Left forelimb (tissue), 1 donor: ENCODE measurements around the gene AMBP.
"Not testable (repeated sequence)": the region's sequence is repeated elsewhere in the genome, so short reads cannot be mapped to it uniquely, and the experiment has no call there.

ENCODE experiments used
- DNase-seq: peaks from one replicate; pipeline ENCODE4 v3.0.0-alpha.2; 2018; ENCODE audit warnings: low spot score

The AMBP gene

DNA sequence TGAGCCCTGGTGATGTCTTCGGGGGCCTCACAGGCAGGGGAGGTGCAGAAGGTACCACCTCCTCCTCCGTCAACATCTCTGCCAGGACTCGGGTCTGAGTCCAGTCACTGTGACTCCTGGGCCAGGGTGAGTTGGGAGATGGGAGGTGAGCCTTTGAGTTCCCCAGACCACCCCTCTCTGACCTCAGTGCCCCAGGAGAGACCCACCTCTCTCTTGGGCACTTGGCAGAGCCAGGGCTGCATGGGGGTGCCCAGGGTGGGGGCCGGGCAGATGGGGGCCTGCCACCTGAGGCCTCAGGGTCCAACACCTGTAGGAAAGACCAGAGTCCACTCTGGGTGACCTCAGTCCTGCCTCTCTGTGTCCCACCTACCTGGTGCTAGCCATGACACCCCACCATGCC is 14.2 kb upstream of the AMBP start:
- DNase-seq: peak; percentile 42

DNA sequence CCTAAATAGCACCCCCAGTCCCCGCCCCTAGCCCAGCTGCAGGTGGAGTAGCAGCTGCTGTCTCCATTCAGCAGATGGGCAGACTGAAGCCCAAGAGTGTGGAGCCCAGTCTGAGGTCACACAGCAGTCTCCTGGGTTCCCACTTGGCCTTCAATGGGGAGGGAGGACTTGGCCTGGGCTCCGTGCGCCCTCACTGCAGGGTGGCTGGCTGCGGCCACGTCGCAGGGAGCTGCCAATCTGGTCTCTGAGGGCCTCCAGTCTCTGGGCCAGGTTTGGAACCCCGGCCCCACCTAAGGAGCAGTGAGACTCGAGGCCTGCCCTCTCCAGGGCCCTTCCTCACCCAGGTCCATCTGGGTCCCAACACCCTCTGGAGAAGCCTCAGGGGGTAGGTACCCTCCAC is 13.6 kb upstream of the AMBP start:
- DNase-seq: no peak

DNA sequence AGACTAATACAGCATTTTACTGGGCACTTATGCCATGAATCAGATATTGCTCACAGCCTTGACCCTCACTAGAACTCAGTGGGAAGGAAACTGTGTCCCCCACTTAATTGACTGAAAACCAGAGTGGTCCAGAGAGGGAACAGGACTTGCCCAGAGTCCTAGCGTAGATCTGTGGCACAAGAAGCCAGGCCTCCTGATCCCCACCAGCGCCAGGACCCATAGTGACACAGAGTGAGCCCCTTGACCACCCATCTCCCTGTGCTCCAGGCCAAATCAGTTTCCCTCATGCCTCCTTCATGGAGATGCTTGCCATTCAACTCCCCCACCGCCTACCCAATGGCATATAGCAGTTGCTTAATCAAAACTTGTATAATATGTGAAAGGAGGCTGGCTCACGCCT is 12.7 kb upstream of the AMBP start:
- DNase-seq: peak; percentile 55

DNA sequence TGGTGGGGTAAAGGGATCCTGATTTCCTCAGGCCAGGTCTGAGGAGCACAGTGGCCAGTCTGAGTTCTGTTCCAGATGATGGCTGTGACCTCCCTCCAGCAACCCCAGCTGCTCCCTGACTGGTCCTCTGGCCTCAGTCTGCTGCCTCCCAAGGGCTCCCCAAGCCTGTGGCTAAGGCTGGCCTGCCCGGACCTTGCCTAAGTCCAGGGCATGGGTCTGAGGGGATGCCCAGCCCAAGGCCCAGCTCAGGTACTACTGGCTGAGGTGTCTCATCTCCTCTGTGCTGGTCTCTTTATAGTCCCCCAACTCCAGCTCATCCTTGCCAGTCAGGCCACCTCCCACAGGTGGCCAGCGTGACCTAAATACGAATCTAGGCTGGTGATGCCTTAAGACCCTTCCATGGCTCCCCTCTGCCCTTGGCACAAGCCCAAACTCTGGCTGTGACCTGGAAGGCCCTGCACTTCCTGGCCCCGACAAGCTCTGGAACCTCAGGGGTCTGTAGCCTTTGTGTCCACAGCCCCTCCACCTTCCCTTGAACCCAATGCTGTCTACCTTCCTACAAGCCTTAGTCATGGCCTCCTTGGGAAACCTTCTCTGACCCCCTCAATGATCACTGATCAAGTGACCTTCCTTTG is 11.2 kb upstream of the AMBP start:
- DNase-seq: peak; percentile 49

DNA sequence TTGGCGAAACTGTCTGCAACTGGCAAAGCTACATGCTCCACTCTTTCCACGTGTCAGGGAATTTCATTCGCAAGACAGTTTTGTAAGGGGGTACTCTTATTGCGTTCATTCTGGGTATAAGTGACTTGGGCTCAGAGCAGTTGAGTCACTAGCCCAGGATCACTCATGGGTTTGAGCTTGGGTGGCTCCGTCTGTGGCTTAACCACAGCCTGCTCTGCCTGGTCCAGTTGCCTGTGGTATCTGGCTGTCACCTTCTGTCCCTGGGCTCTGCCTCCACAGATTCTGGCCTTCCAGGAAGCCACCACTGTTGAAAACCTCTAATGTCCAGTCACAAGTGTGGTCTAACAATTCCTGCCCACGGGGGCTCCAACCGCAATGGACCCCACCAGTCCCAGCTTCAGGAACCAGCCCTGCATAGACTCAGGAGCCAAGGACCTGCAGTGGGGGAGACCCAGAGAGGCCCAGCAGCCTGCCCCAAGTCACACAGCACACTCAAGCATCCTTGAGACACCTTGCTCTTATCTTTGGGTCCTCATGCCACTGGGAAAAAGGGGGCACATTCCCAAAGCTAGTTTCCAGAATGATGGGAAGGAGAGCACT is 10.6 kb upstream of the AMBP start:
- peak; percentile 47 for DNase-seq

DNA sequence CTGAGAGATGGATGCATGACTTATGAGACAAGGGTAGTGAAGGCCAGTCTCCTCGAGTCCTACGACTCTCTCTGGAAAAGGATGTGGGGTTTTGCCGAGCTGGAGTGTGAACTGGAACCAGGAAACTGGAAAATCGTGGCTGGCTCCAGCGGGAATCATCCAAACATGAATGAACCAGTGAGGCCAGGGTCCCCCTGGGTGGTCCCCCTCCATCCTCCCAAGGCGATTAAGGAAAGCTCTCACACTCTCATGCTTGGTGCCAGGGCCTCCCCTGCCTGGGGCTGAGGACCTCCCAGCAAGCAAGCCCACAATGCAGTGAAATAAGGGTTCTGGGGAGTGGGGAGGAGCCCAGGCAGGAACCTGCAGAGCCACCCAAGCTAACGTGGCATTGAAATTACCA is 9.6 kb upstream of the AMBP start:
- peak; percentile 44 for DNase-seq

DNA sequence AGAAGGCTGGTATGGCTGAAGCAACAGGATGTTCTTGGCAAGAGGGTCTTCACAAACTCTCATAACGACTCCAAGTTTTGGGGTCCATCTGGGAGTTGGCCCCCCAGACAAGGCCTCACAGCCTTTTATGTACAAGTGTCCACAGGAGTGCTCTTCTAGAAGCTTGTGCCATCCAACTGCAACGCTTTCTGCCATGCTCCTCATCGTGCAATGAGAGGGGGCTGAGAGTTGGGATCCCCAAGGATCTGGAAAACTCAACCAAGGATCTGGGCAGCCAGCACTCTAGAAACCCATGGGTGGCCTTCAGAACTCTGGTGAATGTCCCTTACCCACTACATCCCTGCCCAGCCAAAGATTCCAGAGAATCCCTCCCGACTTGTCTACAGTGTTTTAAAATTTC is 8.5 kb upstream of the AMBP start:
- DNase-seq: peak; percentile 47

DNA sequence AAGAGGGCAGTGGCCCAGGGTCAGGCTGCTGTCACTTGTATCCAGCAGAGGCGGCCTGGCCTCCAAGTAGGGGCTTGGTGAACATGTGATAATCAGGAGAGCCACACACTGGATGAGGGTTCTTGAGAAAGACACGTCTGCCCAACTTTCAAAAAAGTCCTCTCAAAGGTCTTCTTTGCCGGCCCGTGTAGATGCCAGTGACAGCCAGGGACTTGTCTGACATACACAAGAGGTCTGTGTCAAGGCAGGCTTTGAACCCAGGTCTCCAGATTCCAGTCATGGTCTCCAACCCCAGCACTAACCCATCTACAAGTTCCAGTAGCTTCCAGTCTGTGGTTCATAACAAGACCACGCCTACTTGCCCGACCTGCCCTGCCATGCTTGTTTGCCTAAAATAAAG is 7.9 kb upstream of the AMBP start:
- no peak for DNase-seq

DNA sequence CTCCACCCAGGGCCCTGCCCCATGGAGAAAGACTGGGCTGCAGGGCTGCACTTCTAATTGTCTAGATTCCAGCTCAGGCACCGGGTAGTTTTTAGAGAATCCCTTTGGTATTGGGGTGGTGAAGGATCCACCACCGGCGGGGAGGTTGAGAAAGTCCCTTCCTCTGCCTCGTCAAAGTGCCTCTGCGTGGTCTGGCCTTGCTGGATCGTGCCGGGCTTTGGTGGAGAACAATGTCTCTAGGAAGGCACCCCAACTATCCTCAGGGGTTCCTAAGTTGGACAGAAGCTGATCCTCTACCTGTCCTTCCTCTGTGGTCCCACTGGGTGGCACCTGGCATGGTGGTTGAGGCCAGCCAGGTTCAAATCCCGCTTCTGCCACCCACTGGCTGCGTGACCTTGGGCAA is 7.3 kb upstream of the AMBP start:
- DNase-seq: peak; percentile 57

DNA sequence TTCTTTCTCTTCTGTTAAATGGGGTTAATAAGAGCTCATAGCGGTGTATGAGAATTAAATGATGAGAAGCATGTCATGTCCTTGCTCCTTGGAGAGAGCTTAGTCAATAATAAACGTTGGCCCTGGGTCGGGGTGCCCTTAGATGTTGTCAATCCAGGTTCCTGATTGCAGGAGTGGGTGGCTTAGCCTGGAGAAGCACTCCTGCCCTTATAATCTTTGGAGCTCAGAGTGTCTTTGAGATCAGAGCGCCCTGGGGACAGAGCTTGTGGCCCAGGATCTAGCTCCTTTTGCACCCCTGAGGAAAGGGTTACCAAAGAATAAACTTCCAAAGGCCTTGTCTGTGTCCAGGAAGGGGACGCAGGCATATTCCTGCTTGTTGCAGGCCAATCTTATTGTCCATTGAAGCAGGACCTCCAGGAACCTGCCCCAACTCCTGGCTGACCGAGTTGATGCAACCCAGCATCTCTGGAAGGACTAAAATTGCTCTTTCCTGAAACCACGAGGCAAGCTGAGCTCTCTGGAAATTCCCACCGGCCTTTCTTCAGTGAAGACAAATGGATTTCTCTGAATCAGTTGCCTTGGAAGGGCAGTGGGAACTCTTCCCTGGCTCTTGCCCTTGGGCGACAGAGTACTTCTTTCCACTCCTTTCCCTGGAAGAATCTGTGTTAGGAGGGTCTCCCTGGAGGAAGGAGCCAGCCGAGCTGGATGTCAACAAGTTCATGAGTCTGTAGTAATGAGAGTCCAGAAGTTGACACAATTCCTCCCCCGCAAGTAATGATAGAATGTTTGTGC is 6.4 kb upstream of the AMBP start:
- no peak for DNase-seq

DNA sequence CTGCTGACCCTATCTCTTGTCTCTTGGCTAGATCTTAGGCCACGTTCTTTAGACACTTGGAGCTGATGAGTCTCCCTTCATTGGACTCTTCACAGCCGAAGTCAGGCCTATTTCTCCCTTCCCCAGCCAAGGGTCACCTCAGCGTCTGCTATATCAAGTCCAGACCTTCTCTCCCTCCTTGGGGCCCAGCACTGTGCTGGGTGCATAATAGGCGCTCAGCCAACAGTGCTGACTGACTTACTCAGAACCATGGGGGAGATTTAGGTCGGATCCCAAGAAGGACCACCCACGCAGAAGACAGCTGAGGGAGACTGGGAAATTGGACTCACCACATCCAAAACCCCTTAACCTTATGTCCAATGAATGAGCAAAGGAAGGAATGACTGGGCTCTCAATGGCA is 5.6 kb upstream of the AMBP start:
- DNase-seq: peak; percentile 45

DNA sequence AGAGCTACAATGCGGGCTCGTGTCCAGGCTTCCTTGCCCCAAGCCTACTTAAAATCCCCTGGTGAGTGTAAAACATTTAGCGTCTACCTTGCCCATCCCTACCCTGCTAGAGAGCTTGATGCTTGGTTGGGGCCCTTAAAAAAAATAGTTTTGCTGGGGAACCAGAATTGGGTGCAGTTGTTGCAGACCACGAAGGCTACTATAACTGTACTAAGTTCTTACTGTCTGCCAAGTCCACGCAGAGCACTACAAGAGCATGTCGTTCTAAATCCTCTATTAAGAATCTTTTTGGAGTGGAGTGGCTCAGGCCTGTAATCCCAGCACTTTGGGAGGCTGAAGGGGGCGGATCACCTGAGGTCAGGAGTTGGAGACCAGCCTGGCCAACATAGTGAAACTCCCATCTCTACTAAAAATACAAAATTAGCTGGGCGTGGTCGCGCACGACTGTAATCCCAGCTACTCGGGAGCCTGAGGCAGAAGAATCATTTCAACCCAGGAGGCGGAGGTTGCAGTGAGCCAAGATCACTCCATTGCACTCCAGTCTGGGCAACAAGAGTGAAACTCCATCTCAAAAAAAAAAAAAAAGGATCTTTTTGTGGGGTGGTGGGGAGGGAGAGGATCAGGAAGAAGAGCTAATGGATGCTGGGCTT is 4.8 kb upstream of the AMBP start:
- not testable (repeated sequence) for DNase-seq

DNA sequence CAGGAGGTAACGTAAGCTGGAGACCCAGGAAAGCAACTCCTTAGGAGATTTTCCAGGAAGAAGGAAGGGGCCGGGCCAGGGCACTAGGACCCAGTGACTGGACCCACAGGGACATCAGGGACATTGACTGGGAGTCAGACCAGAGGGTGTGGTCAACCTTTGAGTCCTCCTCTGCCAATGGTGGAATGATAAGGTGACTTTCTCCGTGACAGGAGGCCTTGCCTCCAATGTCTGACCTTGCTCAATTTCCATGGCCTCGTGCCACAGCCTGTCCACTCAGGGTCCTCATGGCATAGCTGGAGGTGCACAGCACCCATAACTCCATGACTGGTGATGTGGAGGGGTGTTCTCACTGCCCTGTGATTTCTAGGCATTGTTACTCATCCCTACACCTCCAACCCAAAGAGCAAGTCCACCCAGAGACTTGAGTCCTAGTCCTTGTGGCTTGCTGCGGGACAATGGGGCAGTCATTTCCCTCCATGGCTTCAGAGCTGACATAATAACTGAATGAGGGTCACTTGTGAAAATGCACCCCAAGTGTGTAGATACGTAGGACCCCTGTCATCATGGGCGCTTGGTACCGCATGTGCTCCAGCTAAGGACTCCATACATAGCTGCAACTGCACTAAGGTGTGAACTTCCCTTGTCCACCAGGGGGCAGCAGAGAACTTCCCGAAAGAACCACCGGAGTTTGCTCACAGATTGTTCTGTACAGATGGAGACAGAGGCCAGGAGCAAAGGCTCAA is 4.1 kb upstream of the AMBP start:
- DNase-seq: peak; percentile 91

DNA sequence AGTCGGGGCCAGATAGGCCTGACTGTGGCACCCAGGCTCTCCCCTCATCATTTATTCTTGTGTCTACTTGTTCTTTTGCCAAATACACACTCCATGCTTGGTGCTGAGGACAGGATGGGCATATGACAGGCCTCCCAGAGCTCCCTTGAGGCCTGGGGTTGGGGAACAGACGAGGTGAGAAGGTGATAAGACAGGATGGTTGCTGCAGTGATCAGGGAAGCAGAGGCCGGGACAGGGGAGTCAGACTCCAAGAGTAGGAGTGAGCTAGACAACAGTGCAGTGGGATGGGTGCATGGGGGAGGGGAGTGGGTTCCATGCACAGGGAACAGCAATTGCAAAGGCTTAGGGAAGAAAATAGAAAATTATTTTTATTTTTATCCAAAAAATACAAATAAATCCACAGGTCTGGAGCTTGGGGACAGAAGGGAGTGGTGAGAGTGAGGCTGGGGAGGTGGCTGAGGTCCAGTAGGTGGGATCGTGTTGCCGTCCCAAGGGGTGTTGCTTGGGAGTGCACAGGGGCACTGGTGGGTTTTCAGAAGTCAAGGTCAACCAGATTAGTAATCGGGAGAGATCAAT is 3.4 kb upstream of the AMBP start:
- DNase-seq: peak; percentile 59

DNA sequence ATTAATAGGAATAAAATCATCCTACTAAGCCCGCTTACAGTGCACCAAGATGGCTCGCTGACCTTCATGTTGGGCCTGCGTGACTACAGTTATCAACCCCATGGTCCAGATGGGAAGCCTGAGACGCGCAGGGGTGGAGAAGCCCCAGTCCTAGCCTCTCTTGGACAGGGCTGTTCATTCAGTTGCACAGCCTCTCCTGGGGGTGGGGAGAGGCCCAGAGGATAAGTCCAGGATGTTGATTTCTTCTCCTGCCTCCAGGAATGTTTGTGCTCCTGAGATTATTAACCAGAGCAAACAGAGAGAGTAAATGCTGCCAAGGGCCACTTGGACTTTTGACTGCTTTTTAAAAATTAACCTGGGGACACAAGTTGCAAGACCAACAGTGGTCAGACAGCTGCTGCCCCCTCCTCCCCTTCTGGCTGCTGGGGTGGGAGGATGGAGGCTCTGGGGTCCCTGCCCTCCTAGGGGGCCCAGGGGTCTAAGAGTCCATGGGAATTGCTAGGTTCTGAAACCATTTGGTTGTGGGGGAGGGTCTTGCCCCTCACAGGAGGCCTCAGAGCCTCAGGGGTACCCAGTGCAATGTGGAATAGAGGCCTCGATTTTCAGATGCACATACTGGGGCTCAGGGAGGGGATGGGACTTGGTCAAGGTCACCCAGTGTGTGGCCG is 2.8 kb upstream of the AMBP start:
- peak; percentile 47 for DNase-seq

DNA sequence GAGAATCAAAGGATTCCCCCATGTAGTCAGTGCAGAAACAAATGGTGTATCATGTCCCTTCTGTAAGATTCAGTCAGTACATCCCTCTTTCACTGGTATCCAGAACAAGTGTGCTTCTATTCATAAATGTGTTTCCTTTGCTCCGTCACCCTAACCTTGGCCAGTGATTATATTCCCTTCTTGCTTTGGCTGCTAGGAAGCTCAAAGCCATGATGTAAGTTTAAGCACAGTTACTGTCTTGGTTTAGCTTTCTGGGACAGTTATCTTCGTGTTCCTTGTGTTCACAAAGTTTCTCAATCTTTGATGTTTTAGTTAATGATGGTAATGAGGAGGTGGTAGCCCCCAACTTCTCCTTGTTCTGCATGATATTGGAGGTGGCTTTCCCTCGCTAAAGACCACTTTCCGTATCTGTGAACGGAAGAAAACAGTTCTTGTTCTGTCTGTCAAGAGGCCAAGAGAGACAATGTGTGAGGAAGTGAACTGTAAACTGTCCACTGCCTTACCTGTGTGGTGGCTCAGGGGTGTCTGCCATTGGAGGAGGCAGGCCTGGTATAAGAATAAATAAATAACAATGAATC is 2.2 kb upstream of the AMBP start:
- no peak for DNase-seq

DNA sequence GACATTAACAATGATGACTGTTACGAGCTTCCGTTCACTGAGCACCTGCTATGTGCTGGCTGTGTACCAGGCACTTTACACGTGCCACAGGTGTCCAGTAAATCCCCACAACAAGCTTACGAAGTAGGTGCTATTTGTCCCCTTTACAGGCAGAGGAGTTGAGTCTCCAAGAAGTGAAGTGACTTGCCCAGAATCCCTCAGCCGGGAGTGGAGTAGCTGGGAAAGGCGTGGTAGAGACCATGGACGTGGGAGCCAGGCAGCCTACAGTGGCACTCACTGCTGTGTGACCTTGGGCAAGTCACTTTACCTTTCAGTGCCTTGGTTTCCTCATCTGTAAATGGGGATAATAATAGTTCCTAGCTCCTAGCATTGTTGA is 669 bp upstream of the AMBP start:
- DNase-seq: no peak

DNA sequence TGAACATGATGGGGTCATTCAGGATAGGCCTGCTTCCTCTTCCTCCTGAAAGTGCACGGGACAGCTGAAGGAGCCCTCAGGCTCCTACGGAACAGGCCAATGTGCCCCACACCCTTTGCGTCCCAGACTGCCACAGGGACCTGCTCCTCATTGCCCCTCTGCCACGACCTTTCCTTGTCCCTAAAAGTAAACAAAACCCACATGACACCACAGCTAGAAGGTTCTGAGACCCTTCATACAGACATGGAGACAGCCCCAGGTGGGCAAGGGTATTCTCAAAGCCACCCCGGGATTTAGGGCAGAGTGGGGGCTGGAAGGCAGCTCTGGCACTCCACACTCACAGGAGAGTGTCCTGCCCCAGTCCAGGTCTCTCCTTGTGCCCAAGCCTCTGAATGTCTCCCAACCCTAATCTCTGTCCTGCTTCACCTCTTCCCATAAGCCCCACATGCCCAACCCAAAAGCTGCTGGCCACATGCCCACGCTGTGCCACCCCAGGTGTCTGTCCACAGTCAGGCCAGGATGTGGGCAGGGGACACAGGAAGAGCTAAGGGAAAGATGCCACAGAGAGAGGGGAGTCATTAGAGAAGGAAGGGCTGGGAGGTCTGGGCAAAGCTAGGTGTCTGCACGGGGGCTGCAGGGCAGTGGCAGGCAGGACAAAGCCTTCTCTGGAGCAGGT is 800 bp downstream of the AMBP start:
- no peak for DNase-seq

DNA sequence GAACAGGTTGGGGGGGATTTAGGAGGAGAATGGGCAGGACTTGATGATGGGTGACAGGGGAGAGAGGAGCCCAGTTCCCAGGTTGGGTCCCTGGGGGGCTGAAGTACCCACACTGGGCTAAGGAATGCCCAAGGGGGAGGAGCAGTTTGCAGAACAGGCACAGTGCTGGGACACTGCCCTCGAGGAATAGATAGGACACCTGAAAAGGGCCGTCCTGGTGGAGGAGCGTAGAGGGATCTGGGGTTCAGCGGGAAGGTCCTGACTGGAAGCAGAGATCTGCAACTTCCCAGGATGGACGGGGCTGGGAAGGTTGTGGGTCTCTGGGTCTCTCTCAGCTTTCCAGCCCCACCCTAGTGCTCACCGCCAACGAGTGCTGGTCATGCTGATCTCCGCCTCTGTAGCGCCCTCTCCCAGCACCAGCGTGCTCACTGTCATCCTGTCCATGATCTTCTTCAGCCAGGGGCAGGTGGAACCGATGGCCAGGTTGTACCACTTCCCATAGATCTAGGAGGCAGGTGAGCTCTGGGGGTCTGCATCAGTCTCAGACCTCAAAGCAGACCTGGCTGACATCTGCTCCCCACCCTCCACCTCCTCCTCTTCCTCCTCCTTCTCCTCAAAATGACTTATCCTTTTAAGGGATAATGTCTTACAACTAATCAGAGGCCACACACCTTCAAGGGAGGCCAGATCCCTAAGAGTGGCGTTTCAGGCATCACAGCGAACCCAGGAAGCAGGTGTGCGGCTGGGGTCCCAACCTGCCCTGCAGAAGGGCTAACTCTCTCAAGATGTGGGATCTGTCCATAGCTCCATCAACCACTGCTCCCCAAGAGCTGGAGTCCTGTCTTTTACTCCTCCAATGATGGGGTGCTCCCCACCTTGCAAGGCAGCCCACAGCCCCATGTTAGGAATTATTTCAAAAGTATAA is 1.6 kb downstream of the AMBP start:
- DNase-seq: no peak
